HL-60 (cell line): ENCODE measurements around the gene SFXN1.

Source experiments
- CTCF ChIP-seq: IDR thresholded peaks from one replicate; pipeline ENCODE4 v1.5.1; 2011; ENCODE audit warnings: low read length, control low read depth, inconsistent platforms; ENCODE audit not compliant: insufficient read depth
- GABPA ChIP-seq: IDR thresholded peaks from 2 replicates; pipeline ENCODE4 v1.6.1; 2012; ENCODE audit warnings: low read depth
- POLR2AphosphoS5 ChIP-seq: IDR thresholded peaks from 2 replicates; pipeline ENCODE4 v1.6.1; 2012; ENCODE audit warnings: low read depth
- REST ChIP-seq: IDR thresholded peaks from 2 replicates; pipeline ENCODE4 v1.6.1; 2012; ENCODE audit warnings: low read depth; ENCODE audit not compliant: insufficient replicate concordance
- SPI1 ChIP-seq: IDR thresholded peaks from 2 replicates; pipeline ENCODE4 v1.6.1; 2012; ENCODE audit warnings: low read depth, mild to moderate bottlenecking, borderline replicate concordance

GRCh38 chr5:175472378-175472777, 6.0 kb upstream of the SFXN1 start:
- no peak for TF ChIP-seq CTCF
- no peak for TF ChIP-seq POLR2AphosphoS5
- no peak for TF ChIP-seq REST
- no peak for TF ChIP-seq GABPA
- no peak for TF ChIP-seq SPI1
